T-cell (primary cell): ENCODE results near the gene MLLT3. TPM values are rescaled to one million over a fixed set of nuclear protein-coding genes. Genes with fewer than 3 reads are reported as not detected.

Experiments
- ATAC-seq, 4 experiments: fragments of 200-7000 bp in 3 of 4; fragments of 150-1000 bp in 1 of 4; cut with Tn5 transposase; replicated peaks in 1 of 4; 1 replicate in 3 of 4; 2 replicates in 1 of 4; pipeline ENCODE4 v1.10.0; 2021; ENCODE audit warnings: moderate library complexity in 3 of 4, mild to moderate bottlenecking in 2 of 4, moderate number of reproducible peaks in 1 of 4
- CTCF ChIA-PET, 2 donors: fragments of 300-600 bp; sonication (Branson Sonifier 250); formaldehyde crosslinking; loops; one replicate each; lab custom pipeline; 2022; ENCODE audit warnings: antibody characterized with exemption in 2 of 2; lab: Charles Lee
- POLR2A ChIA-PET, 2 donors: fragments of 300-600 bp; sonication (Branson Sonifier 250); formaldehyde crosslinking; loops; one replicate each; lab custom pipeline; 2022; ENCODE audit warnings: antibody characterized with exemption in 2 of 2; lab: Charles Lee
- DNase-seq, 35 experiments: peaks; one replicate each; pipeline versions ENCODE4 v3.0.0 to v3.0.0-alpha.2; 2013 to 2023
- H3K27ac ChIP-seq: one replicate; pipeline ENCODE4 v1.5.1; 2013; ENCODE audit warnings: low read length
- H3K27me3 ChIP-seq, 2 experiments: replicated peaks in 1 of 2; 1 replicate in 1 of 2; 2 replicates in 1 of 2; pipeline versions ENCODE4 v1.6.1 to v1.7.0; 2013; ENCODE audit warnings: low read length in 1 of 2, mixed read lengths in 1 of 2; ENCODE audit not compliant: control insufficient read depth in 2 of 2, insufficient read depth in 2 of 2; ENCODE audit errors: extremely low read depth in 1 of 2
- H3K36me3 ChIP-seq, 2 donors: 1 replicate in 1 of 2; 2 replicates in 1 of 2; pipeline versions ENCODE4 v1.6.1 to v1.7.0; 2013; ENCODE audit warnings: low read length in 1 of 2; ENCODE audit not compliant: control insufficient read depth in 2 of 2, insufficient read depth in 1 of 2; ENCODE audit errors: extremely low read depth in 1 of 2
- H3K4me1 ChIP-seq, 2 experiments: 1 replicate in 1 of 2; 2 replicates in 1 of 2; pipeline versions ENCODE4 v1.6.1 to v1.7.0; 2013; ENCODE audit warnings: low read length in 2 of 2, mixed read lengths in 1 of 2; ENCODE audit not compliant: insufficient read depth in 2 of 2, control insufficient read depth in 1 of 2; ENCODE audit errors: extremely low read depth in 1 of 2
- H3K4me3 ChIP-seq, 2 donors: 1 replicate in 1 of 2; 2 replicates in 1 of 2; pipeline versions ENCODE4 v1.5.1 to v1.7.0; 2013; ENCODE audit warnings: mild to moderate bottlenecking in 2 of 2, low read length in 1 of 2, moderate library complexity in 1 of 2; ENCODE audit not compliant: control insufficient read depth in 1 of 2; ENCODE audit errors: extremely low read depth in 1 of 2
- H3K9me3 ChIP-seq: 2 replicates; pipeline ENCODE4 v1.7.0; 2013
- H3K27ac Mint-ChIP-seq, 2 donors: one replicate each; pipeline ENCODE4 v1.8.0; 2020 to 2021; ENCODE audit warnings: mild to moderate bottlenecking in 2 of 2, mixed read lengths in 2 of 2
- H3K27me3 Mint-ChIP-seq, 2 donors: one replicate each; pipeline ENCODE4 v1.8.0; 2021 to 2022; ENCODE audit warnings: mixed read lengths in 2 of 2
- H3K36me3 Mint-ChIP-seq: one replicate; pipeline ENCODE4 v1.8.0; 2021; ENCODE audit warnings: mixed read lengths
- H3K4me1 Mint-ChIP-seq, 3 donors: one replicate each; pipeline ENCODE4 v1.8.0; 2020 to 2022; ENCODE audit warnings: mixed read lengths in 3 of 3, mild to moderate bottlenecking in 1 of 3
- H3K4me3 Mint-ChIP-seq, 3 donors: one replicate each; pipeline ENCODE4 v1.8.0; 2020 to 2022; ENCODE audit warnings: mild to moderate bottlenecking in 3 of 3, mixed read lengths in 3 of 3, moderate library complexity in 3 of 3
- H3K9me3 Mint-ChIP-seq, 3 donors: one replicate each; pipeline ENCODE4 v1.8.0; 2020 to 2022; ENCODE audit warnings: mixed read lengths in 3 of 3
- WGBS: methylation state at CpG from one replicate; pipeline ENCODE4 v1.1.5; 2013; ENCODE audit warnings: missing lambda C conversion rate; ENCODE audit not compliant: insufficient coverage; 5-methylcytosine and 5-hydroxymethylcytosine counted together
- total RNA-seq, 35 experiments: library from RNA in 6 of 35; stranded (reverse) in 6 of 35; fragments of 120-200 nt in 1 of 35; gene quantifications; one replicate each; pipeline versions ENCODE4 v1.2.1 to v1.2.4 and lab custom pipeline; 2013 to 2026

Gene MLLT3
- total RNA-seq, 5 donors from 2014 or later (not counting 1 experiment from before 2014, with no cell fraction given), result 51.8 to 96.6 (median 58.9) TPM

DNA sequence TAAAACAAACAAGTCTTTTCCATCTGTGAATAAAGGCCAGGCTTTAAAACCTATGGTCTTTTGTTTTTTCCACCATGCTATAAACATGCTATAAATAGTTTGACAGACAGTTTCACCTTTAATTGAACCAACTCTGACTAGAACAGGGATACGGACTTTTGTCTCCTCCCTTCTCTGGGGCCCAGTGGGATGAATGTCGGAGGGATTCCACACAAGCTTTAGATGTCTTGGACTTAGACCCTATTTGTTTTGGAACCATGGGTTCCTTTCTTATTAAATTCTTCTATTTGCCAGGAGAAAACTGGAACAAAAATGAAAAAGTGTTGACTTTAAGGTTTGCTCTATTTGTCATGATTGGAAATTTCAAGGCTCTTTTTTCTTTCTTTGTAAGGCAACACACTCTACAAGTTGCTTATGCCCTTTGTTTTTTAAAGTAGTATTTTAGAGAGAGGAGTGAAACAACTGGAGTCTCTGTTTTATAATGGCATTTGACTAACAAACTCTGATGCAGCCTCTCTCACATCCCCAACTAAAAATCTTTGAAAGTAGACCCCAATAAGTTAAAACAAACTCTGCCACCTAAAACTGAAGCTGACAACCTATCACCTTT lies 145.3 kb downstream of the MLLT3 start:
- no peak for ATAC-seq
- Histone ChIP-seq H3K4me3 (no peak overlapping the region), H3K4me1 (peaks cover 0 to 6% of the 10 kb centered on the region in 2 experiments), H3K36me3 (no peaks in the 10 kb centered on the region), H3K27me3 (no peaks in the 10 kb centered on the region), H3K27ac (no peak overlapping the region), H3K9me3 (no peaks in the 10 kb centered on the region)
- CTCF ChIA-PET, result interaction anchor here in 1 of 2 donors (0.6 kb wide), 1 partner anchor 53 kb away, joined by 3 read pairs; no protein-coding TSS in a partner anchor
- WGBS, result no CpG with 5 or more reads among the region's 2 CpGs
- no peak for DNase-seq
- H3K36me3 Mint-ChIP-seq, result peaks cover 2% of the 10 kb centered on the region
- peaks cover 71 to 79% (median 77%) of the 10 kb centered on the region in 3 donors for H3K4me1 Mint-ChIP-seq
- no peak overlapping the region for H3K4me3 Mint-ChIP-seq
- H3K27ac Mint-ChIP-seq, result no peak overlapping the region
- peaks cover 0 to 4% (median 0%) of the 10 kb centered on the region in 3 donors for H3K9me3 Mint-ChIP-seq
- POLR2A ChIA-PET, result no interaction called here
- no peaks in the 10 kb centered on the region for H3K27me3 Mint-ChIP-seq

DNA sequence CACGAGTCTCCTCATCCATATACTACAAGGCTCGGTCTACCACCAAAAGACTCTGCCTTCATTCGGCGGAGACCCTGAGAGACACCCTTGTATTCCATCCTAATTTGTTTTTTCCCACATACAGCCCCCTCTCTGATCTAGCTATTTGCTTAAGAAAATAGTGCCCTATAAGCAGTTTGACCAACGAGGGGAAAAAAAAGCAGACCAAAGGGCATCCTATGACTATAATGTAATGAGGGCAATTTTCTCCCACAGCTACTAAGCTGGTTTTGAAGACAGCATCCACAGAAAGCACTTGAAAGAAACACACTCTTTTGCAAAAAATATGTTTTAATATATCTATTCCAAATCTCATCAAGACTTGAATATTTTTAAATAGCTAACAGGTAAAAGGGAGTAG lies 147.8 kb downstream of the MLLT3 start:
- Histone ChIP-seq H3K36me3 (no peaks in the 10 kb centered on the region), H3K9me3 (no peaks in the 10 kb centered on the region), H3K4me1 (peaks cover 0 to 6% of the 10 kb centered on the region in 2 experiments), H3K27me3 (no peaks in the 10 kb centered on the region), H3K4me3 (no peak overlapping the region), H3K27ac (no peak overlapping the region)
- ATAC-seq (no peak), DNase-seq (no peak)
- Mint-ChIP-seq H3K4me3 (no peak overlapping the region), H3K4me1 (peaks cover 71 to 73% (median 72%) of the 10 kb centered on the region in 3 donors), H3K9me3 (peaks cover 0 to 8% (median under 1%) of the 10 kb centered on the region in 3 donors), H3K27me3 (no peaks in the 10 kb centered on the region), H3K36me3 (peaks cover 10% of the 10 kb centered on the region), H3K27ac (no peak overlapping the region)
- POLR2A ChIA-PET, result interaction anchor here in 1 of 2 donors (0.6 kb wide), 1 partner anchor 35 kb away, joined by 5 read pairs; no protein-coding TSS in a partner anchor
- CTCF ChIA-PET, result no interaction called here
- 93% methylated on average over 4 of the region's 5 CpGs for WGBS

DNA sequence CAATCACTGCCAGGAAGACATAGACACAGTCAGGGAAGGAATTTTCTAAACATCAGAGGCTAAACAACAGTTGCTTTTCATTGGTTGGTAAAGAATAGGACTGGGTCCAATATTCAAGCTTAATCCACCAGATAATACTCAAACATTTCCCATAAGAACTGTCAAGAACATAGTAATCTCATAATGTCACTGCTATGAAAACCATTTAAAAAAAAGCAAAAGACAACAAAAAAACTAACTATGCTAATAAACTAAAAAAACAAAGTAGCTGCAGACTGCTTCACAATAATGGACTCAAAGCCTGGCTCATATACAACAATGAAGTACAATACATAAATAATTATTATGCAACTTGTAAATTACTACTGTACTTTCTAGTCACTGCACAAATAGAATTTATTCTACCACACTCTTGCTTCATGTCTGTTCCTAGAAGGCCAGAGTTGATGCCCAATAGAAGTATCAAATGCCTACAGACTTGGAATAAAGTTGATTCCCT lies 148.7 kb downstream of the MLLT3 start:
- Mint-ChIP-seq H3K4me3 (no peak overlapping the region), H3K4me1 (peaks cover 65 to 74% (median 68%) of the 10 kb centered on the region in 3 donors), H3K9me3 (peaks cover 0 to 14% (median 7%) of the 10 kb centered on the region in 3 donors), H3K27me3 (no peaks in the 10 kb centered on the region), H3K36me3 (peaks cover 14% of the 10 kb centered on the region), H3K27ac (no peak overlapping the region)
- ATAC-seq, result no peak
- ChIA-PET CTCF (interaction anchor here in 1 of 2 donors (0.5 kb wide), 1 partner anchor 52 kb away, joined by 4 read pairs; no protein-coding TSS in a partner anchor), POLR2A (interaction anchor here in 1 of 2 donors (0.6 kb wide), 1 partner anchor 32 kb away, joined by 3 read pairs; no protein-coding TSS in a partner anchor)
- no peaks in the 10 kb centered on the region for H3K9me3 ChIP-seq
- H3K36me3 ChIP-seq, result no peaks in the 10 kb centered on the region
- no peaks in the 10 kb centered on the region for H3K27me3 ChIP-seq
- H3K4me1 ChIP-seq, result peaks cover 0 to 6% of the 10 kb centered on the region in 2 experiments
- H3K4me3 ChIP-seq, result no peak overlapping the region
- DNase-seq, result no peak
- H3K27ac ChIP-seq, result no peak overlapping the region

DNA sequence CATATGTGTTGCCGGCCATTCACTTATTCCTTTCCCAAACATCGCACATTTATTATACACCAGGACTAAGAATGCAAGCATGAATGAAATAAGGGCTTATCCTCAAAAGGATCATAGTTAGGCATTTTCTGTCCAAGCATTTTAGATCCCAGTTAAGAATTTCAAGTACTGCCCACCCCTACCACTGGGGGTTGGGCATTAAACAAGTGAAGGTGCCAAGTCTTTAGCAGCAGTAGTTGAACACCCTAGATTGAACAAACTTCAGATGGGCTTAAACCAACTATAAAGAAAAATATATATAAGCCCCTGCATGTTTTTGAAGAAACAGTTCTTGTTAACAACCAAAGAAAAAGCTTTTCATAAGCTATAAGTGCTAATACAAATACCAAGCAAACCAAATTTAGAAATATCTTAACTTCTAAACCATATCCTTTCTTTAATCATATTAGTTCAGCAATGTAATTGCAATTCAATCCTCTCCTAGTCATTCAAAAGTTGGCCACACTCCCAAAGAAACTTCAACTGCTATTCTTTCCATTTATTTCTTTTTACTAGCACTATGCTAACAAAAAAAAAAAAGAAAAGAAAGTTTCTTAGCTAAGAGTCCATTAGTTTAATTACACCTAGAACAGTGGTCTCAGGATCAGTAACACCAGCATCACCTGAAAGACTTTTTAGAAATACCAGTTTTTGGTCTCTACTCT lies 149.8 kb downstream of the MLLT3 start:
- Histone ChIP-seq H3K36me3 (no peaks in the 10 kb centered on the region), H3K4me1 (peaks cover 0 to 6% of the 10 kb centered on the region in 2 experiments), H3K27ac (no peak overlapping the region), H3K9me3 (no peaks in the 10 kb centered on the region), H3K27me3 (no peaks in the 10 kb centered on the region), H3K4me3 (no peak overlapping the region)
- Mint-ChIP-seq H3K4me3 (no peak overlapping the region), H3K27me3 (no peaks in the 10 kb centered on the region), H3K4me1 (peaks cover 63 to 74% (median 67%) of the 10 kb centered on the region in 3 donors), H3K36me3 (peaks cover 14% of the 10 kb centered on the region), H3K9me3 (peaks cover 0 to 14% (median 7%) of the 10 kb centered on the region in 3 donors), H3K27ac (no peak overlapping the region)
- ChIA-PET POLR2A (interaction anchor here (0.5 to 0.6 kb wide), 3 partner anchors 26 to 473 kb away, joined by 3 to 8 read pairs (median 3); no protein-coding TSS in a partner anchor), CTCF (no interaction called here)
- no peak for DNase-seq
- no peak for ATAC-seq
- no CpG with 5 or more reads among the region's 2 CpGs for WGBS

DNA sequence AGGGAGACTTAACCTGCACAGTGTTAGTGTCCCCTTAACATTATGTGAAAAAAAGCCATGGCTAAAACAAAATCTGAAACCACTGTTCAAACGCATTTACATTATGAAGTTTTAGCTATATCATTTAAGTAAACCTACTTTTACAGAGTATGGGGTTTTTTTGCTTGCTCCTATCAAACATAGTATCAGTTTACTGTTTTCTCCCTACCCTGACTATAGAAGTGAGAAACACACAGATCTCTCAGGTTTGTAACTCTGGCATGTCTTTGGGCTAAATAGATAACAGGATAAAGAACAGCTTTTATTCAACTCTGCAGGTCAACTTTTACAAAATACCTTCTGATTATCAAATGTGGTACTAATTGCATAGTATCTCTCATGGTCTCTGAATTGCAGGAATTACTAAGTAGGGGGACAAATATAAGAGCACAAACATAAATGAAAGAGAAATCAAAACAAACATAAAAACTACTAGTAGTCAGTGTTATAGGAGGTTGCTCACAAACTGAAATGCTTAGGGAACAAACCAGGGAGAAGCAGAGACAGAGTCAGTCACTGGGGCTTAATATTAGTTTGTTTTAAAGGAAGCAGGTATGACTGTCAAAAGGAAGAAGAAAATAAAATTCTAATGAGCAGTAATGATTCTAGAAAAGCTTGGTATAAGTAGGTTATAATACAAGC lies 155.8 kb downstream of the MLLT3 start:
- peaks cover 14% of the 10 kb centered on the region for H3K36me3 Mint-ChIP-seq
- WGBS, result no CpG with 5 or more reads among the region's 1 CpG
- Histone ChIP-seq H3K9me3 (no peaks in the 10 kb centered on the region), H3K36me3 (no peaks in the 10 kb centered on the region), H3K27me3 (no peaks in the 10 kb centered on the region), H3K27ac (no peak overlapping the region), H3K4me1 (peaks cover 0 to 6% of the 10 kb centered on the region in 2 experiments), H3K4me3 (no peak overlapping the region)
- H3K4me3 Mint-ChIP-seq, result no peak overlapping the region
- ChIA-PET CTCF (interaction anchor here in 1 of 2 donors (0.6 kb wide), 2 partner anchors 100 to 111 kb away, joined by 3 to 7 read pairs; no protein-coding TSS in a partner anchor), POLR2A (no interaction called here)
- ATAC-seq (no peak), DNase-seq (no peak)
- peaks cover 55 to 68% (median 67%) of the 10 kb centered on the region in 3 donors for H3K4me1 Mint-ChIP-seq
- no peak overlapping the region for H3K27ac Mint-ChIP-seq
- H3K9me3 Mint-ChIP-seq, result peaks cover 0 to 14% (median 7%) of the 10 kb centered on the region in 3 donors
- H3K27me3 Mint-ChIP-seq, result no peaks in the 10 kb centered on the region

DNA sequence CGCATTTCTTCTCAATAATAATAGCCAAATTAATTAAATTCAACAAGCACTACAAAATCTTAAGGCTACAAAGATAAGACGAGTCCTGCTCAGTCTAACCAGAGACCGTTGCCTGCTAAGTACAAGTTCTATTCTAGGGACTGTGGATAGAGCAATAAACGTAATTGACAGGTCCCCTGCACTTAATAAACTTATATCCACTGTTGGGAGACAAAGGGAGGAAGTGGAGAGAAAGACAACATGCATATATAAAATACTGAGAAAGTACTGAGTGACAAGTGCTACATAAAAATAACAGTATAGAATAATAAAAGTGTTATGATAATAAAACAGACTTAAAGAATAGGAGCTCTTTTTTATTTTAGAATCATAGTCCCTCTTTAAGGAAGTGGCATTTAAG lies 158.1 kb downstream of the MLLT3 start:
- CTCF ChIA-PET, result no interaction called here

More for the DNA sequence above, 158.1 kb downstream of the MLLT3 start:
- Histone ChIP-seq H3K4me1 (peaks cover 0 to 6% of the 10 kb centered on the region in 2 experiments), H3K36me3 (no peaks in the 10 kb centered on the region), H3K4me3 (no peak overlapping the region), H3K27me3 (no peaks in the 10 kb centered on the region), H3K27ac (no peak overlapping the region), H3K9me3 (no peaks in the 10 kb centered on the region)
- POLR2A ChIA-PET, result interaction anchor here in 1 of 2 donors (0.6 kb wide), 1 partner anchor 31 kb away, joined by 3 read pairs; no protein-coding TSS in a partner anchor
- Mint-ChIP-seq H3K36me3 (peaks cover 2% of the 10 kb centered on the region), H3K9me3 (peaks cover 0 to 5% (median 4%) of the 10 kb centered on the region in 3 donors), H3K4me1 (peaks cover 64 to 78% (median 75%) of the 10 kb centered on the region in 3 donors), H3K4me3 (no peak overlapping the region), H3K27me3 (no peaks in the 10 kb centered on the region), H3K27ac (no peak overlapping the region)
- DNase-seq (no peak), ATAC-seq (no peak)
- no CpG with 5 or more reads among the region's 4 CpGs for WGBS
